ENCODE measurements around the gene CRAMP1. TPM values are rescaled to one million over a fixed set of nuclear protein-coding genes. Genes with fewer than 3 reads are reported as not detected.

CRAMP1 gene
- total RNA-seq, 2 experiments from 2014 or later: 14.5 to 14.6 TPM

DNA sequence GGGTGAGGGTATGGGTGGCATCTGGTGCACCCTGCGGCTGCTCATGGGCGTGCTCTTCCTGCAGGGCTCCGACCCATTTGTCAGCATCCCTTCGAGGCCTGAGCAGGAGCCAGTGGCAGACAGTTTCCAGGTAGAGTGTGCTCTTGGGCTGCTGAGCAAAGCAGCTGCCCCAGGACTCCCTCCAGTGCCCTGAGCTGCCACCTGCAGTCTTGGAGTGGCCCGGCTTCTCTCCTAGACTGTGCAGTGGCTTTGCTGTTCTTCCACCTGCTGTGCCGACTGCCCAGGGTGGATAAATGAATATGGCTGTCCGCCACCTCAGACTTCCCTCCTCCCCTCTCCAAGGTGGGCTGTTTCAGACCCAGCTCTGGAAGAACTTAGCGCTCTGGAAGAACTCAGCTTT, 55.1 kb downstream of the CRAMP1 start:
- CTCF ChIA-PET: interaction anchor here (0.8 kb wide), 1 partner anchor 38 kb away, joined by 3 read pairs; no protein-coding TSS in a partner anchor
- POLR2A ChIA-PET: no interaction called here
- Mint-ChIP-seq H3K27me3 (no peaks in the 10 kb centered on the region), H3K27ac (no peak overlapping the region), H3K36me3 (peaks cover 42% of the 10 kb centered on the region), H3K4me3 (no peak overlapping the region), H3K4me1 (ENCODE audit: low read depth) (no peaks in the 10 kb centered on the region), H3K9me3 (no peaks in the 10 kb centered on the region)
- DNase-seq: no peak
- intact Hi-C loops (cut with micrococcal nuclease): no loop called here

DNA sequence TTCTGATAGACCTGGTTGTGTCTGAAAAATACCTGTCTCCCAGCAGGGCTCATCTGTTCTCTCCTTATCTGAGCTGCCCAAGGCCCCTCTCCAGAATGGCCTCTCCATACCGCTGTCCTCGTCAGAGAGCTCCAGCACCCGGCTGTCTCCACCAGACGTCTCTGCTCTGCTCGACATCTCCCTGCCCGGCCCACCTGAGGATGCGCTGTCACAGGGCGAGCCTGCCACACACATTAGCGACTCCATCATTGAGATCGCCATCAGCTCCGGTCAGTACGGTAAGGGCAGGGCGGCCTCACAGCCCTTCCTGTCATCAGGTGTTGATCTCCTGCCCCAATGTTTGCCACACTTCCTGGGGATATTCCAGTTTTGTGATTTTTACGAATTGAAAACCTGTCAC, 55.8 kb downstream of the CRAMP1 start:
- POLR2A ChIA-PET: no interaction called here
- CTCF ChIA-PET: no interaction called here

DNA sequence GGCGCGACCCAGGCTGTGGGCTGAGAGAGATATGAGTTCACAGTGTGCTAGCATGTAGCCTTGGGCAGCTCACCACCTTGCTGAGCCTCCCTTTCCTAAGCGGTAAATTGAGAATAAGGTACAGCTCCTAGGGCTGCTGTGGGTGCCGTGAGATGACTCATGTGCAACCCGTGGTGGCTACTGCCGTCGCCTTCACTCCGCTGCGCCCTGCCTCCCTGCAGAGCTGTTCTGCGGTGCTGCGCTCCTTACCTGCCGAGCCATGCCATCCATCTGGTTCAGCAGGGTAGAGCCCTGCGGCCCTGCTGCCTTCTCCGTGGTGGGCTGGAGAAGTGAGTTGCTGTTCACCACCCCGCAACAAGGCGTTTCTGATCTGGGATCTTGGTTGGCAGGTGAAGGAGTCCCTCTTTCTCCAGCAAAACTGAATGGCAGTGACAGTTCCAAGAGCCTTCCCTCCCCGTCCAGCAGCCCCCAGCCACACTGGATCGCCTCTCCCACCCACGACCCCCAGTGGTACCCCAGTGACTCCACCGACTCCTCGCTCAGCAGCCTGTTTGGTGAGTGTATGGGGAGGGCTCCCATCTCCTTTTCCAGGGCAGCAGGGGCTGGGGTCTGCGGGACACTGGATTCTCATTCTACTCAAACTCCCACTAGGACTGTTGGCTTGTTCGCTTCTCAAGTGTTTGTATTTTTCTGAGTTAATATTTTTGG, 56.6 kb downstream of the CRAMP1 start:
- H3K4me1 Mint-ChIP-seq (ENCODE audit: low read depth): no peaks in the 10 kb centered on the region
- H3K9me3 Mint-ChIP-seq: no peaks in the 10 kb centered on the region
- H3K27me3 Mint-ChIP-seq: no peaks in the 10 kb centered on the region
- DNase-seq: no peak
- no peak overlapping the region for H3K27ac Mint-ChIP-seq
- no peak overlapping the region for H3K4me3 Mint-ChIP-seq
- peaks cover 38% of the 10 kb centered on the region for H3K36me3 Mint-ChIP-seq
- POLR2A ChIA-PET: no interaction called here
- CTCF ChIA-PET: no interaction called here
- intact Hi-C loops (cut with micrococcal nuclease): no loop called here

More for the DNA sequence above, 55.8 kb downstream of the CRAMP1 start:
- no peaks in the 10 kb centered on the region for H3K9me3 Mint-ChIP-seq
- H3K4me3 Mint-ChIP-seq: no peak overlapping the region
- H3K27me3 Mint-ChIP-seq: no peaks in the 10 kb centered on the region
- no peaks in the 10 kb centered on the region for H3K4me1 Mint-ChIP-seq (ENCODE audit: low read depth)
- DNase-seq: no peak
- intact Hi-C loops (cut with micrococcal nuclease): no loop called here
- peaks cover 43% of the 10 kb centered on the region for H3K36me3 Mint-ChIP-seq
- no peak overlapping the region for H3K27ac Mint-ChIP-seq

DNA sequence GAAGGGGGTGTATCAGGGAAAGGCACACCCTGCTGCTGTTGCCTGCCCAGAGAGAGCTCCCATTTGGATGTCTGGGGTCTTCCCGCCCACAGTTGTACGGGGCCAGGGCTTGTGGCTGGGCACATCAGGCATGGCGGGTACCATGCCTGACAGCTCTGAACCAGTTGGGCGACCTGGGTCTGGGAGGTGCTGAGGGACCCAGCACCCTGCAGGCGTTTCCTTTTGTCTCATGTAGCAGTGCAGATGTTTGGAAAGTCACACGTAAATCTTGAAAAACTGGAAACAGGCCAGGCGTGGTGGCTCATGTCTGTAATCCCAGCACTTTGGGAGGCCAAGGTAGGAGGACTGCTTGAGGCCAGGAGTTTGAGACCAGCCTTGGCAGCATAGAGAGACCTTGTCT, 57.5 kb downstream of the CRAMP1 start:
- Mint-ChIP-seq H3K27me3 (no peaks in the 10 kb centered on the region), H3K9me3 (no peaks in the 10 kb centered on the region), H3K36me3 (peaks cover 39% of the 10 kb centered on the region), H3K4me3 (no peak overlapping the region), H3K4me1 (ENCODE audit: low read depth) (no peaks in the 10 kb centered on the region), H3K27ac (no peak overlapping the region)
- CTCF ChIA-PET: no interaction called here
- intact Hi-C loops (cut with micrococcal nuclease): no loop called here
- no peak for DNase-seq
- POLR2A ChIA-PET: no interaction called here

DNA sequence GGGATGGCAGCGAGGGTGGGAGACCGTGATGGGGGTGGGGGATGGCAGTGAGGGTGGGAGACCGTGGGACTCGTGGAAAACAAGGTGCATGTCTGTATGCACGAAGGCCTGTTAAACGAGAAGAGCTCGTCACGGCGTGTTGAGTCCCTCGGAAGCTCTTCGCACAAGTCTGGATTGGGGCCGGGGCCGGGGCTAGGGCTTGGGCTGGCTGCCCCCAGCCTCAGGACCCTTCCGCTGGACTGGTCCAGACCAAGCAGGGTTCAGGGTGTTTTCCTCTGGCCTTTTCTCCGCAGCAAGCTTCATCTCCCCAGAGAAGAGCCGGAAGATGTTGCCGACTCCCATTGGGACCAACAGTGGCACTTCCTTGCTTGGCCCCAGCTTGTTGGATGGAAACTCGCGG, 58.2 kb downstream of the CRAMP1 start:
- Mint-ChIP-seq H3K27ac (no peak overlapping the region), H3K9me3 (no peaks in the 10 kb centered on the region)

DNA sequence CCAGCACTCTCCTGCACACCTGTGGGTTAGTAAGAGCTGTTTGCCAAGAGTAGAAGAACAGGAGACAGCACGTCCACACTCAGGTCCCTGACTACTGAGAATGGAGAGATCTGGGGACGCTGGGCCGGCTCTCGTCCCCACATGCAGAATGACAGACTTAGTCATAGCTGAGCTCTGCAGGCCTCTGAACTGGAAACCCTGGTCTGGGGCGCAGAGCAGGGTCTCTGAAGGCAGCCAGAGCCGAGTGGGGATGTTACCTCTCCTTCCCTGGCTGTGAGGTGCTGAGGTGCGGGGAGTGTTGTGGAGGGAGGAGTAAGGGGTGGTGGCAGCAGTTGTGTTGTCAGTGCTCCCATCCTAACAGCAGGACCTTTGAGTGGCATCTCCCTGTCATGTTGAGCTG, 58.7 kb downstream of the CRAMP1 start:
- no peaks in the 10 kb centered on the region for H3K9me3 Mint-ChIP-seq
- intact Hi-C loops (cut with micrococcal nuclease): no loop called here
- H3K36me3 Mint-ChIP-seq: peaks cover 35% of the 10 kb centered on the region
- ChIA-PET CTCF (no interaction called here), POLR2A (no interaction called here)
- no peaks in the 10 kb centered on the region for H3K27me3 Mint-ChIP-seq
- no peaks in the 10 kb centered on the region for H3K4me1 Mint-ChIP-seq (ENCODE audit: low read depth)
- H3K4me3 Mint-ChIP-seq: no peak overlapping the region
- no peak overlapping the region for H3K27ac Mint-ChIP-seq
- no peak for DNase-seq

More for the DNA sequence above, 58.2 kb downstream of the CRAMP1 start:
- Mint-ChIP-seq H3K36me3 (peaks cover 35% of the 10 kb centered on the region), H3K27me3 (no peaks in the 10 kb centered on the region), H3K4me3 (no peak overlapping the region), H3K4me1 (ENCODE audit: low read depth) (no peaks in the 10 kb centered on the region)
- CTCF ChIA-PET: no interaction called here
- intact Hi-C loops (cut with micrococcal nuclease): no loop called here
- POLR2A ChIA-PET: no interaction called here
- DNase-seq: no peak

DNA sequence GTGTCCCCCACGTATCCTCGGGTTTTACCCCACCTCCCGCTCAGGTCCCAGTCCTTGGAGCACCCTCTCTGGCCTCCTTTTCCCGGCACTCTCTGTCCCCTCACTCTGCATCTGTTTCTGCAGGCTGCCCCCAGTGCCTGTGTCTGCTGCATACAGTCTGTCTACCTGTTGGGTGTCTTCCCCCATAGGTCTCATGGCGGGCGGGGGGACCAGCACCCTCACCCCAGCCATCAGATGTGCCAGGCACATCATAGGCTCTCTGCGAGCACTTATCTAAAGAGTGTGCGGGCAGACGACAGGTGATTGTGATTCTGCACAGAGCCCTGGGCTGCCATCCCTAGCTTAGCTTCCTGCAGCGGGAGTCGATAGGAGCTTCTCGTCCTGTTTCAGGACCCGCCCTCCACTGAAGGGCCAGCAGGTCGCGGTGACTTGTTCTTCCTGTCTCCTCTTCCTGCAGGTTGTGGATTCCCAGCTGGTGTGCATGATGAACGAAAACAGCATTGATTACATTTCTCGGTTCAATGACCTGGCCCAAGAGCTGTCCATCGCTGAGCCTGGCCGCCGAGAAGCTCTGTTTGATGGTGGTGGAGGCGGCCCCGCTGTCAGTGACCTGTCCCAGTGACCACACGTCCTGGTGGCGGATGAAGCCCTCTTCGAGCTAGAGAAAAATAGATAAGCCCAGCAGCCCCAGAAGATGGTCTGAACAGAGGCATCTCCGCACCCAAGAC, 61.4 kb downstream of the CRAMP1 start:
- CTCF ChIA-PET: no interaction called here
- POLR2A ChIA-PET: no interaction called here
- no peaks in the 10 kb centered on the region for H3K27me3 Mint-ChIP-seq
- peaks cover 4% of the 10 kb centered on the region for H3K4me1 Mint-ChIP-seq (ENCODE audit: low read depth)
- H3K36me3 Mint-ChIP-seq: peaks cover 28% of the 10 kb centered on the region
- DNase-seq: no peak
- no peak overlapping the region for H3K4me3 Mint-ChIP-seq
- no peaks in the 10 kb centered on the region for H3K9me3 Mint-ChIP-seq
- H3K27ac Mint-ChIP-seq: no peak overlapping the region
- intact Hi-C loops (cut with micrococcal nuclease): no loop called here

DNA sequence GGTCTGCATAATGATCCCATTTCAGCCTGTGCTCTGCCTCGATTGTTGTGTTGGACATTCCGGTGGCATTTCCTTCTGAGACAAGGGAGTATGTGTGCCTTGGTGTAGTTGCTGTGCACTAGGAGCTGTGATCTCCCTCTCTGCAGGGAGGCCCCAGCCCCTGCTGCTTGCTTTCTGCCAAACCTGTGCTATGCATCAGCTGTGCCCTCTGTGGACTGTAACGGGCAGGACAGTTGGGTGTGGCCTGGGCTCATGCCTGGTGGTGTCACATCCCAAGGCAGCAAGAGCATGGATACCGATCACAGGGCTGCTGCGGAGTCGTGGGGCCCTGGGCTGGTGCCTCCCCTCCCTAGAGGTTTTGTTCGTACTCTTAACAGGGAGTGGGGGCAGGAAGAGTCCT, 62.1 kb downstream of the CRAMP1 start:
- no peaks in the 10 kb centered on the region for H3K27me3 Mint-ChIP-seq
- H3K4me3 Mint-ChIP-seq: no peak overlapping the region
- ChIA-PET CTCF (no interaction called here), POLR2A (no interaction called here)
- intact Hi-C loops (cut with micrococcal nuclease): no loop called here
- no peak for DNase-seq
- H3K9me3 Mint-ChIP-seq: no peaks in the 10 kb centered on the region
- peaks cover 26% of the 10 kb centered on the region for H3K36me3 Mint-ChIP-seq
- peaks cover 9% of the 10 kb centered on the region for H3K4me1 Mint-ChIP-seq (ENCODE audit: low read depth)
- H3K27ac Mint-ChIP-seq: no peak overlapping the region

DNA sequence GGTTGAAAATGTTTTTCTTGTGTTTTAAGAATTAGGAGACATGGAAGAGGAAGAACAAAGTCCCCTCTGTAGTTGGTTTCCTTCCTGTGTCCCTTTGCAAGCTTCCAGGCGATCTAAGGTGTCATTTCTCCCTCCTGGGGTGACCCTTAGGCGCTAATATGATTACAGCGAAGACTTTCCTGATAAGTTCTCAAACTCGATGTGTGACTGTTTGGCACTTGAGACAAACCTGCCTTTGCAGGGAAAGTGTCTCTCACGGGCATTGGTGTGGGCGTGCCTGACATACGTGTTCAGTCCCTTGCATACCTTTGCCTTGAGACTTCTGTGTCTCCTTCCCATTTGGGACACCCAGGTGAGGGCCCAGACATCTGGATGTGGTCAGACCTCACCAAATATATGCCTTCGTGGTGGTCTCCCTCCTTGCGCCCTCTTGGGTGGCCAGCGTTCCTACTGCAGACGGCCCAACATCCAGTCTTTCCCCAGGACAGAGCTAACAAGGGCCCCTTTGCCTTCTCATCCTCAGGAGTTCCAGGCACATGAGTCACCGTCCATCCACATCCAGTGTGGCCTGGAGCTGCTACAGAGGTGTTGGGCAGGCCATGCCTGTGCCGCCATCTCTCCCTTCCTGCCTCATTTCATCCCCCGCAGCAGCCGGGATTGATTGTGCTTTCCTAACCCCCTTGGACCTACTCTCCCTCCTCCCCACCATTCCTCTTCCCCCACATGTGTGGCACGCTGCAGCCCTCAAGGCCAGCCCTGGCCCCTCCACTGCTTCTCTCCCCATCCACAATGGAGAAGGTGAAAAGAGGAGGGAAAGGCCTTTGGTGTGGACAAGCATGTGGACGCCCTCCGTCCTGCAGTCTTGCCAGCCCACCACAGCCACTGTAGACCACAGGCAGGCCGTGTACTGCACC, 62.8 kb downstream of the CRAMP1 start:
- Mint-ChIP-seq H3K4me3 (no peak overlapping the region), H3K9me3 (no peaks in the 10 kb centered on the region), H3K4me1 (ENCODE audit: low read depth) (peaks cover 14% of the 10 kb centered on the region), H3K27ac (no peak overlapping the region), H3K36me3 (peaks cover 19% of the 10 kb centered on the region), H3K27me3 (no peaks in the 10 kb centered on the region)
- ChIA-PET CTCF (no interaction called here), POLR2A (no interaction called here)
- intact Hi-C loops (cut with micrococcal nuclease): no loop called here
- DNase-seq: no peak

DNA sequence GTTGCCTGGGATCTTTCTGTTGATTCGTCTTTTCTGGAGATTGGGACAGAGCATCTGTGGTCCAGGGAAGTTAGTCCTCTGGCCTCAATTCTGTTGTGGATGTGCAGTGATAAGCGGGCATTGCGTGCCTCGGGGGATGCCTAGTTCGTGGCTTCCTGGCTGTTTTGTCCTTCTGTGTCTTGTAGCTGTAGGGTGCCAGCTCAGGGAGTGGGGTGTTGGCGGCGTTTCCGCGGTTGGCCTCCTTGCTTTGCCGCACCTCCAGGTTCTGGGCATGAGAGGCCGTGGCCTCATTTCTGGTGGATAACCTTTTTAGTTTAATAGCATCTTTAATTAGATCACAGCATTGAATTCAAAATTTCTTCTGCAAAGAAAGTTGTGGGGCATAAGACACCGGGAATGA, 64.5 kb downstream of the CRAMP1 start:
- CTCF ChIA-PET: no interaction called here
- intact Hi-C loops (cut with micrococcal nuclease): no loop called here
- Mint-ChIP-seq H3K9me3 (no peaks in the 10 kb centered on the region), H3K27ac (no peak overlapping the region), H3K4me3 (no peak overlapping the region), H3K4me1 (ENCODE audit: low read depth) (peaks cover 29% of the 10 kb centered on the region), H3K36me3 (peaks cover 17% of the 10 kb centered on the region), H3K27me3 (no peaks in the 10 kb centered on the region)
- POLR2A ChIA-PET: no interaction called here
- no peak for DNase-seq

DNA sequence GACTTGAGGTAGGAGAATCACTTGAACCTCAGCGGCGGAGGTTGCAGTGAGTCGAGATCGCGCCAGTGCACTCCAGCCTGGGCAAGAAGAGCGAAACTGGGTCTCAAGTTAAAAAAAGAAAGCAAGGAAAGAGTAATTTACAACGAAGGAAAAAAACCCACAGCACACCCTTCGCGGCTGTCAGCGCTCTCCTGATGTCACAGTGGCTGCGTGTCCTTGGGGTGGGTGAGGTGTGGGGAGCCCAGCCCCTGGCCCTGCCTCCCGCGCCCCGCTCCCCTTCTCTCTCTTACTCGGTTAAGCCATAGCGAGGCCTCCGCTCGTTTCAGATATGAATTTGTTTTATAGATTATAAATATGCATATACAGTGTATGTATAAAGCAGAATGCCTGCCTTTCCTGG, 65.2 kb downstream of the CRAMP1 start:
- POLR2A ChIA-PET: interaction anchor here (1.0 to 1.8 kb wide), 3 partner anchors 28 to 298 kb away, joined by 3 to 18 read pairs (median 6); partner anchors contain the start of gene MAPK8IP3
- Mint-ChIP-seq H3K36me3 (peaks cover 13% of the 10 kb centered on the region), H3K27me3 (no peaks in the 10 kb centered on the region), H3K4me3 (peak overlapping the region; percentile 55), H3K4me1 (ENCODE audit: low read depth) (peaks cover 29% of the 10 kb centered on the region), H3K9me3 (no peaks in the 10 kb centered on the region), H3K27ac (no peak overlapping the region)
- intact Hi-C loops (cut with micrococcal nuclease): no loop called here
- DNase-seq: no peak
- CTCF ChIA-PET: interaction anchor here (0.7 to 2.1 kb wide), 4 partner anchors 29 to 251 kb away, joined by 3 to 22 read pairs (median 7); partner anchors contain the start of genes MAPK8IP3, NUBP2 and SPSB3

DNA sequence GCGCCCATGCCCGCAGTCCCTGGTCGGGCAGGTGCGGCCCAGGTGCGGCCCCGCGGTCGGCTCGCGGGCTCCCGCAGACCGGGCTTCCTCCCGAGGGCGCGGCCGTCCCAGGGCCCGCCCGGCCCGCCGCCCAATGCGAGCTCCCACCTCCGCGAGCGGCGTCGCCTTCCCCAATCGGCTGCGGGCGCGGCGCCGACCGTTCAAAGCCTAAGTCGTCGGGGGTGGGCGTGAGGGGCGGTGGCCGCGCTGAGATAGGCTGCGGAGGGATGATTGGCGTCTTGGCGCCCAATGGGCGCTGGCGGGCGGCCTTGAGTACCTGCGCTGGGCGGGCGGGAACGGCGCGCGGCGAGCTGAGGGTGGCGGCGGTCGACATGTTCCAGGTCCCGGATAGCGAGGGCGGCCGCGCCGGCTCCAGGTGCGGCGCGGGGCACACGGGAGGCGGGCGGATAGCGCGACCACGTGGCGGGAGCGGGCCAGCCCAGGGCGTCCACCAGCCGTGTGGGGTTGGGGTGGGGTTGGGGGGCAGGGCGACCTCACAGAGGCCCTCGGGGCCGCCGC, 65.9 kb downstream of the CRAMP1 start, which contains the start of gene JPT2:
JPT2 (plus strand) TSS at position 338 of the 558 bp plus-strand sequence; CDS start at position 372, 34 bp downstream.
- Mint-ChIP-seq H3K27ac (peak within 1 kb of the TSS; percentile 79), H3K27me3 (no peaks in the 10 kb centered on the region), H3K9me3 (no peaks in the 10 kb centered on the region), H3K36me3 (peaks cover 10% of the 10 kb centered on the region), H3K4me1 (ENCODE audit: low read depth) (peaks cover 29% of the 10 kb centered on the region), H3K4me3 (peak within 1 kb of the TSS; percentile 97)
- intact Hi-C loops (cut with micrococcal nuclease): loop anchor here (1.0 to 2.0 kb wide), 4 partner anchors 27 to 65 kb away; partner anchors contain the start of genes CRAMP1 and IFT140
- peak; percentile 98 for DNase-seq
- ChIA-PET CTCF (interaction anchor here (0.6 to 2.1 kb wide), 7 partner anchors 28 to 314 kb away, joined by 3 to 22 read pairs (median 3); partner anchors contain the start of genes EME2, MAPK8IP3, MRPS34 and NUBP2), POLR2A (interaction anchor here (0.5 to 1.8 kb wide), 9 partner anchors 17 to 988 kb away, joined by 3 to 18 read pairs (median 3); partner anchors contain the start of genes MAPK8IP3, TMEM204 and WDR24)

All from activated CD4-positive, alpha-beta memory T cell treated with anti-CD3 and anti-CD28 coated beads for 36 hours (primary cell).